H1 (cell line): Measurements from ENCODE around the gene GCFC2.

ENCODE experiments used
- ATF2 ChIP-seq: IDR thresholded peaks from 2 replicates; pipeline ENCODE4 v1.6.1; 2012; ENCODE audit warnings: low read length, inconsistent platforms
- EZH2 ChIP-seq: fragments of 200-600 bp; sonication (generic); IDR thresholded peaks from 2 replicates; pipeline ENCODE4 v1.7.1; 2012; ENCODE audit warnings: low read depth, mild to moderate bottlenecking, moderate library complexity, low read length, inconsistent platforms; ENCODE audit not compliant: severe bottlenecking
- JUN ChIP-seq: IDR thresholded peaks from 2 replicates; pipeline ENCODE4 v1.6.1; 2011; ENCODE audit warnings: low read depth, mild to moderate bottlenecking, improper control_type of control experiment, low read length
- POLR2A ChIP-seq, 2 experiments: IDR thresholded peaks; 1 replicate in 1 of 2; 2 replicates in 1 of 2; pipeline ENCODE4 v1.6.1; 2011; ENCODE audit warnings: low read depth in 2 of 2, low read length in 2 of 2, mild to moderate bottlenecking in 2 of 2; ENCODE audit errors: control extremely low read depth in 1 of 2
- POLR2AphosphoS5 ChIP-seq: IDR thresholded peaks from 2 replicates; pipeline ENCODE4 v1.6.1; 2011; ENCODE audit warnings: low read depth, low read length
- RFX5 ChIP-seq: IDR thresholded peaks from 2 replicates; pipeline ENCODE4 v1.6.1; 2011; ENCODE audit warnings: low read depth, low read length, improper control_type of control experiment, borderline replicate concordance
- SIN3A ChIP-seq, 2 experiments: IDR thresholded peaks in 1 of 2; conservative IDR thresholded peaks in 1 of 2; 2 replicates each; pipeline ENCODE4 v1.6.1; 2011 to 2012; ENCODE audit warnings: low read length in 2 of 2, improper control_type of control experiment in 1 of 2, low read depth in 1 of 2, mild to moderate bottlenecking in 1 of 2
- SIX5 ChIP-seq: IDR thresholded peaks from 2 replicates; pipeline ENCODE4 v1.6.1; 2011; ENCODE audit warnings: mild to moderate bottlenecking, low read depth, low read length
- SP1 ChIP-seq: IDR thresholded peaks from 2 replicates; pipeline ENCODE4 v1.6.1; 2011; ENCODE audit warnings: low read depth, low read length
- SRF ChIP-seq: IDR thresholded peaks from 2 replicates; pipeline ENCODE4 v1.6.1; 2011; ENCODE audit warnings: mild to moderate bottlenecking, low read depth, low read length, moderate library complexity
- TAF1 ChIP-seq: IDR thresholded peaks from 2 replicates; pipeline ENCODE4 v1.6.1; 2011; ENCODE audit warnings: mild to moderate bottlenecking, low read depth, low read length
- TBP ChIP-seq: IDR thresholded peaks from 2 replicates; pipeline ENCODE4 v1.6.1; 2011; ENCODE audit warnings: low read depth, low read length, improper control_type of control experiment
- TF ChIP-seq, protein P1 (sequence below): IDR thresholded peaks from 2 replicates; pipeline ENCODE4 v1.6.1; 2011; ENCODE audit warnings: low read depth, mild to moderate bottlenecking, low read length; ENCODE audit not compliant: insufficient read depth
- TF ChIP-seq, protein P2 (sequence below), 3 experiments: IDR thresholded peaks; 1 replicate in 2 of 3; 2 replicates in 1 of 3; pipeline versions ENCODE4 v1.5.1 to v1.6.1; 2011; ENCODE audit warnings: low read length in 3 of 3, mild to moderate bottlenecking in 3 of 3, inconsistent platforms in 2 of 3, low read depth in 1 of 3, moderate library complexity in 1 of 3; ENCODE audit not compliant: insufficient read depth in 1 of 3; ENCODE audit errors: control extremely low read depth in 1 of 3

- no peak for TF ChIP-seq TAF1
- TF ChIP-seq ATF2, result no peak
- TF ChIP-seq POLR2A (IDR thresholded peaks at IDR 0.05; ENCODE audit: control extremely low read depth in 1 of 2, low read depth in 2 of 2, low read length in 2 of 2), result no peak
- TF ChIP-seq, protein P1, sequence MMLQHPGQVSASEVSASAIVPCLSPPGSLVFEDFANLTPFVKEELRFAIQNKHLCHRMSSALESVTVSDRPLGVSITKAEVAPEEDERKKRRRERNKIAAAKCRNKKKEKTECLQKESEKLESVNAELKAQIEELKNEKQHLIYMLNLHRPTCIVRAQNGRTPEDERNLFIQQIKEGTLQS, result no peak
- TF ChIP-seq, protein P2, sequence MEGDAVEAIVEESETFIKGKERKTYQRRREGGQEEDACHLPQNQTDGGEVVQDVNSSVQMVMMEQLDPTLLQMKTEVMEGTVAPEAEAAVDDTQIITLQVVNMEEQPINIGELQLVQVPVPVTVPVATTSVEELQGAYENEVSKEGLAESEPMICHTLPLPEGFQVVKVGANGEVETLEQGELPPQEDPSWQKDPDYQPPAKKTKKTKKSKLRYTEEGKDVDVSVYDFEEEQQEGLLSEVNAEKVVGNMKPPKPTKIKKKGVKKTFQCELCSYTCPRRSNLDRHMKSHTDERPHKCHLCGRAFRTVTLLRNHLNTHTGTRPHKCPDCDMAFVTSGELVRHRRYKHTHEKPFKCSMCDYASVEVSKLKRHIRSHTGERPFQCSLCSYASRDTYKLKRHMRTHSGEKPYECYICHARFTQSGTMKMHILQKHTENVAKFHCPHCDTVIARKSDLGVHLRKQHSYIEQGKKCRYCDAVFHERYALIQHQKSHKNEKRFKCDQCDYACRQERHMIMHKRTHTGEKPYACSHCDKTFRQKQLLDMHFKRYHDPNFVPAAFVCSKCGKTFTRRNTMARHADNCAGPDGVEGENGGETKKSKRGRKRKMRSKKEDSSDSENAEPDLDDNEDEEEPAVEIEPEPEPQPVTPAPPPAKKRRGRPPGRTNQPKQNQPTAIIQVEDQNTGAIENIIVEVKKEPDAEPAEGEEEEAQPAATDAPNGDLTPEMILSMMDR (IDR thresholded peaks at IDR 0.05; ENCODE audit: control extremely low read depth in 1 of 3, insufficient read depth in 1 of 3, low read depth in 1 of 3, low read length in 3 of 3), result no peak
- TF ChIP-seq TBP, result no peak
- no peak for TF ChIP-seq SP1
- no peak for TF ChIP-seq JUN
- no peak for TF ChIP-seq SIN3A (conservative IDR thresholded peaks at IDR 0.05 in 1 of 2, IDR thresholded peaks at IDR 0.05 in 1 of 2; ENCODE audit: low read depth in 1 of 2, low read length in 2 of 2)
- no peak for TF ChIP-seq POLR2AphosphoS5
- no peak for TF ChIP-seq RFX5
- no peak for TF ChIP-seq EZH2
- no peak for TF ChIP-seq SIX5
- TF ChIP-seq SRF, result no peak
Measured at GRCh38 chr2:75680402-75680801, 30.3 kb downstream of the GCFC2 start.
